CD4-positive, alpha-beta T cell treated with Interferon alpha-2 for 1 hour (primary cell): ENCODE results near the gene C1orf94.
"Not testable (repeated sequence)": the region's sequence is repeated elsewhere in the genome, so short reads cannot be mapped to it uniquely, and the experiment has no call there.

Experiments
- DNase-seq, 2 donors: peaks; one replicate each; pipeline ENCODE4 v3.0.0-alpha.2; 2020 to 2022

The C1orf94 gene

GRCh38 chr1:34165422-34165921, 11.2 kb upstream of the C1orf94 start:
- no peak for DNase-seq

- no peak for DNase-seq
Measured at GRCh38 chr1:34166191-34166624, 10.5 kb upstream of the C1orf94 start.

GRCh38 chr1:34166625-34167361, 9.9 kb upstream of the C1orf94 start:
- no peak for DNase-seq

- no peak for DNase-seq
Measured at GRCh38 chr1:34167389-34167788, 9.3 kb upstream of the C1orf94 start.

- no peak for DNase-seq
Measured at GRCh38 chr1:34175744-34176143, 963 bp upstream of the C1orf94 start.

- DNase-seq: no peak
Measured at GRCh38 chr1:34178072-34178471, 1.4 kb downstream of the C1orf94 start.

GRCh38 chr1:34183381-34183780, 6.7 kb downstream of the C1orf94 start:
- DNase-seq: not testable (repeated sequence)

- no peak for DNase-seq
Measured at GRCh38 chr1:34186741-34187494, 10.2 kb downstream of the C1orf94 start.

- no peak for DNase-seq
Measured at GRCh38 chr1:34188418-34188817, 11.7 kb downstream of the C1orf94 start.

- no peak for DNase-seq
Measured at GRCh38 chr1:34188985-34189384, 12.3 kb downstream of the C1orf94 start.

GRCh38 chr1:34190692-34191091, 14.0 kb downstream of the C1orf94 start:
- DNase-seq: no peak

GRCh38 chr1:34192621-34193020, 15.9 kb downstream of the C1orf94 start:
- DNase-seq: no peak

- DNase-seq: no peak
Measured at GRCh38 chr1:34199927-34200326, 23.2 kb downstream of the C1orf94 start.

GRCh38 chr1:34212673-34213072, 36.0 kb downstream of the C1orf94 start:
- no peak for DNase-seq

GRCh38 chr1:34213956-34214355, 37.2 kb downstream of the C1orf94 start:
- no peak for DNase-seq

- no peak for DNase-seq
Measured at GRCh38 chr1:34231441-34231840, 54.7 kb downstream of the C1orf94 start.

GRCh38 chr1:34235594-34235993, 58.9 kb downstream of the C1orf94 start:
- DNase-seq: no peak

- no peak for DNase-seq
Measured at GRCh38 chr1:34236089-34236488, 59.4 kb downstream of the C1orf94 start.

GRCh38 chr1:34237151-34237815, 60.6 kb downstream of the C1orf94 start:
- no peak for DNase-seq

GRCh38 chr1:34245967-34246366, 69.3 kb downstream of the C1orf94 start:
- DNase-seq: no peak

GRCh38 chr1:34250342-34250741, 73.6 kb downstream of the C1orf94 start:
- DNase-seq: no peak

GRCh38 chr1:34262023-34262853, 85.5 kb downstream of the C1orf94 start:
- no peak for DNase-seq

GRCh38 chr1:34262921-34263320, 86.2 kb downstream of the C1orf94 start:
- DNase-seq: no peak
